Activated CD8-positive, alpha-beta T cell treated with anti-CD3 and anti-CD28 coated beads for 36 hours (primary cell): ENCODE measurements around the gene PRM2. TPM values are rescaled to one million over a fixed set of nuclear protein-coding genes. Genes with fewer than 3 reads are reported as not detected.

Experiments
- ATAC-seq: fragments of 200-7000 bp; cut with Tn5 transposase; one replicate; pipeline ENCODE4 v1.10.0; 2021; ENCODE audit warnings: mild to moderate bottlenecking, moderate library complexity
- CTCF ChIA-PET: fragments of 350-600 bp; sonication (Branson Sonifier 250); formaldehyde crosslinking; loops from one replicate; lab custom pipeline; 2021; ENCODE audit warnings: antibody characterized with exemption; lab: Charles Lee
- POLR2A ChIA-PET: fragments of 350-600 bp; sonication (Branson Sonifier 250); formaldehyde crosslinking; loops from one replicate; lab custom pipeline; 2021; ENCODE audit warnings: antibody characterized with exemption; lab: Charles Lee
- DNase-seq: peaks from one replicate; pipeline ENCODE4 v3.0.0-alpha.2; 2020
- H3K27ac Mint-ChIP-seq: one replicate; pipeline ENCODE4 v1.8.0; 2021; ENCODE audit warnings: mild to moderate bottlenecking, mixed read lengths
- H3K27me3 Mint-ChIP-seq: one replicate; pipeline ENCODE4 v1.8.0; 2021; ENCODE audit warnings: mixed read lengths
- H3K36me3 Mint-ChIP-seq: one replicate; pipeline ENCODE4 v1.8.0; 2021; ENCODE audit warnings: low read depth, mixed read lengths
- H3K4me1 Mint-ChIP-seq: one replicate; pipeline ENCODE4 v1.8.0; 2021; ENCODE audit warnings: low read depth, mixed read lengths
- H3K4me3 Mint-ChIP-seq: one replicate; pipeline ENCODE4 v1.8.0; 2021; ENCODE audit warnings: mild to moderate bottlenecking, moderate library complexity, mixed read lengths
- H3K9me3 Mint-ChIP-seq: one replicate; pipeline ENCODE4 v1.8.0; 2021; ENCODE audit warnings: mixed read lengths
- CTCF ChIP-seq: fragments of 200-600 bp; IDR thresholded peaks from one replicate; pipeline ENCODE4 v1.8.0; 2022; ENCODE audit warnings: antibody characterized with exemption, mild to moderate bottlenecking
- intact Hi-C: fragments of 100-400 bp; cut with micrococcal nuclease; formaldehyde crosslinking; loops from one replicate; pipeline ENCODE4 v1.10.0; 2022
- total RNA-seq, 2 experiments: library from RNA; stranded (reverse); gene quantifications; one replicate each; pipeline ENCODE4 v1.2.3, GENCODE V29; 2021

PRM2 gene
- total RNA-seq, 2 experiments from 2014 or later: not detected

DNA sequence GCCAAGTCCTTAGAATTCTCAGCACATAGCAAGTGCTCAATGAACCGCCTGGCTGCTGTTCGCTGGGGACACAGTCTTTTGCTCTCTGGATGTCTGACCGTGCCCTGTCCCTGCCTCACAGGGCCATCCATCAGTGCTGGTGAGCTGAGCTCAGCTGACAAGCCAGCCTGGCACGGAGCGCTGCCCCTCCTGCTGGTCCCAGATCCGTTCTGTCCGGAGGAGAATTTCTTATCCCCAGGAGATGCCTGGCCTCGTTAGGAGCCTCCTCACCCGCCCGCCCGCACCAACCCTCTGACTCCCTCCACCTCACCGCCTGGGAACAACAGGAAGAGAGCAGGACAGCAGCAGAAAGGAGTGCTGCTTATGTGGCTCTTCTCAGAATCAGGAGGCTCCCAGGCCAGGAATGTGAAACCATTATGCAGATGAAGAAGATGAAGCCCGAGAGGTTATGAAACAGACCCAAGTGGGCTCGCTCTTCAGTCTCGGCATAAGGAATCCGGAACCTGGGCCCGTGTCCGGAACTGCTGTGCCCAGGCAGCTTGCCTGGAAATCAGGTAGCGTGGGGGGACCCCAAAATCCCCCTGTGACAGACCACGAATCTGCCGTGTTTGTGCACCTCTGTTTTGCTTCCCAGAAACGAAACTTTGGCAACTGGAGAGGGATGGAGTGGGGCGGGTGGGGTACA lies 40.2 kb upstream of the PRM2 start:
- peaks cover 20% of the 10 kb centered on the region for H3K4me1 Mint-ChIP-seq
- H3K9me3 Mint-ChIP-seq: no peaks in the 10 kb centered on the region
- intact Hi-C loops: no loop called here
- H3K27ac Mint-ChIP-seq: no peak overlapping the region
- ChIA-PET CTCF (no interaction called here), POLR2A (no interaction called here)
- ATAC-seq: no peak
- H3K27me3 Mint-ChIP-seq: no peaks in the 10 kb centered on the region
- no peak overlapping the region for H3K4me3 Mint-ChIP-seq
- H3K36me3 Mint-ChIP-seq: no peaks in the 10 kb centered on the region
- no peak for TF ChIP-seq CTCF
- DNase-seq: no peak

DNA sequence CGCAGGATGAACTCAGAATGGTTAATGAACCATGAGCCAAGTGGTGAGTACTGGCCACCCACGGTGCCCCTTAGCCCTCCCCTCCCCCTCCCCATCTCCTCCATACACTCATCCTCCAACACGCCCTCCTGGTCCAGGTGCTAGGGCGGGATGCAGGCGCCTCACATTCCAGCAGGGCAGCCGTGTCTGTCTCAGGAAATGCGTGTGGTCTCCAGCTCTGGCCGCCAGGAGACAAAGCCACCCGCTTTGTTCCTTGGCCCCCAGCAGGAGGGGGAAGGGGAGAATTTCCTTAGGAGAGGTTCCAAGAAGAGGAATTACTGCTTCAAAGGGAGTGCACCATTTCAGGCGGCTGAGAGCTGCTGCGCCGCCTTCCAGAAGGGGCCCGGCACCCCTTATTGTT lies 39.2 kb upstream of the PRM2 start:
- POLR2A ChIA-PET: no interaction called here
- Mint-ChIP-seq H3K4me1 (peaks cover 29% of the 10 kb centered on the region), H3K4me3 (no peak overlapping the region), H3K9me3 (no peaks in the 10 kb centered on the region), H3K27me3 (no peaks in the 10 kb centered on the region), H3K27ac (no peak overlapping the region), H3K36me3 (no peaks in the 10 kb centered on the region)
- ATAC-seq (no peak), DNase-seq (no peak)
- TF ChIP-seq CTCF: no peak
- CTCF ChIA-PET: no interaction called here
- intact Hi-C loops: no loop called here

DNA sequence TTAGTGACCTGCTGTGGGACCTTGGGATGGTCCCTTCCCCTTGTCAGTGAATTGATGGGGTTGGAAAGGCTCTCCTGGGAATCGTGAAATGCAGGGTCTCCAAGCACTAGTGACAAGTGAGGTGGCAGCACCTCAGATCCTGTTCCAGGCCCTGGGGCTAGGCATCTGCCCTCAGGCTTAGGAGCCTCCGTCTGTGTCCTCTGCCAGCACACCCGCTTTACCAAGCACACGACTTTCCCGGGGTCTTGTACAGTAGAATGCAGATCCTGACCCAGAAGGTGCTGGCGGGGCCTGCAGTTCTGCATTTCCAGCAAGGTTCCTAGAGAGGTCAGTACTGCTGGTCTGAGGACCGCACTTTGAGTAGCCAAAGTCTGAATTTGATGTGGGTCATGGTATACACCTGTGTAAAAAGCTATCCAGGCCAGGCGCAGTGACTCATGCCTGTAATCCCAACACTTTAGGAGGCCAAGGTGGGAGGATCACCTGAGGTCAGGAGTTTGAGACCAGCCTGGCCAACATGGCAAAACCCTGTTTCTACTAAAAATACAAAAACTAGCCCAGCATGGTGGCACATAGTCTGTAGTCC lies 38.1 kb upstream of the PRM2 start:
- Mint-ChIP-seq H3K4me3 (no peak overlapping the region), H3K27ac (no peak overlapping the region), H3K4me1 (peaks cover 38% of the 10 kb centered on the region), H3K36me3 (no peaks in the 10 kb centered on the region), H3K27me3 (no peaks in the 10 kb centered on the region), H3K9me3 (no peaks in the 10 kb centered on the region)
- ATAC-seq: no peak
- ChIA-PET POLR2A (no interaction called here), CTCF (no interaction called here)
- TF ChIP-seq CTCF: no peak
- intact Hi-C loops: loop anchor here (5.0 kb wide), 1 partner anchor 38 kb away; no protein-coding TSS in a partner anchor
- no peak for DNase-seq

GRCh38 chr16:11313493-11314308 lies 37.4 kb upstream of the PRM2 start:
- ChIA-PET CTCF (interaction anchor here (1.4 kb wide), 1 partner anchor 30 kb away, joined by 3 read pairs; no protein-coding TSS in a partner anchor), POLR2A (interaction anchor here (0.6 kb wide), 1 partner anchor 1001 kb away, joined by 3 read pairs; no protein-coding TSS in a partner anchor)
- H3K4me3 Mint-ChIP-seq: no peak overlapping the region
- no peaks in the 10 kb centered on the region for H3K27me3 Mint-ChIP-seq
- DNase-seq (no peak), ATAC-seq (no peak)
- peaks cover 42% of the 10 kb centered on the region for H3K4me1 Mint-ChIP-seq
- no peak for TF ChIP-seq CTCF
- H3K9me3 Mint-ChIP-seq: no peaks in the 10 kb centered on the region
- no peaks in the 10 kb centered on the region for H3K36me3 Mint-ChIP-seq
- H3K27ac Mint-ChIP-seq: no peak overlapping the region
- intact Hi-C loops: loop anchor here (5.0 kb wide), 1 partner anchor 39 kb away; no protein-coding TSS in a partner anchor
